Stimulated activated memory B cell treated with anti-CD40 and anti-IgM and Interleukin-4, amounts not matched to agents 10 μg/mL and 1 μg/mL and 100 μg/mL, for 72 hours (primary cell): Measurements from ENCODE around the gene INSIG2.
"Not testable (repeated sequence)": the region's sequence is repeated elsewhere in the genome, so short reads cannot be mapped to it uniquely, and the experiment has no call there.

Source experiments
- ATAC-seq: fragments of 150-1000 bp; cut with Tn5 transposase; 2 replicates; pipeline ENCODE4 v1.10.0; 2021
- H3K27ac Mint-ChIP-seq: one replicate; pipeline ENCODE4 v1.8.0; 2022; ENCODE audit warnings: mild to moderate bottlenecking, mixed read lengths
- H3K27me3 Mint-ChIP-seq: one replicate; pipeline ENCODE4 v1.8.0; 2022; ENCODE audit warnings: mixed read lengths
- H3K36me3 Mint-ChIP-seq: one replicate; pipeline ENCODE4 v1.8.0; 2022; ENCODE audit warnings: mixed read lengths
- H3K4me1 Mint-ChIP-seq: one replicate; pipeline ENCODE4 v1.8.0; 2022; ENCODE audit warnings: mixed read lengths
- H3K4me3 Mint-ChIP-seq: one replicate; pipeline ENCODE4 v1.8.0; 2022; ENCODE audit warnings: mild to moderate bottlenecking, moderate library complexity, mixed read lengths
- H3K9me3 Mint-ChIP-seq: one replicate; pipeline ENCODE4 v1.8.0; 2022; ENCODE audit warnings: mixed read lengths

INSIG2 gene

GRCh38 chr2:118085173-118086023 is 2.9 kb upstream of the INSIG2 start:
- no peaks in the 10 kb centered on the region for H3K9me3 Mint-ChIP-seq
- no peaks in the 10 kb centered on the region for H3K27me3 Mint-ChIP-seq
- H3K4me3 Mint-ChIP-seq, result no peak overlapping the region
- no peak overlapping the region for H3K27ac Mint-ChIP-seq
- no peak for ATAC-seq
- peaks cover 5% of the 10 kb centered on the region for H3K4me1 Mint-ChIP-seq
- no peaks in the 10 kb centered on the region for H3K36me3 Mint-ChIP-seq

GRCh38 chr2:118086024-118086633 is 2.1 kb upstream of the INSIG2 start:
- no peak overlapping the region for H3K27ac Mint-ChIP-seq
- no peaks in the 10 kb centered on the region for H3K27me3 Mint-ChIP-seq
- ATAC-seq, result no peak
- H3K4me3 Mint-ChIP-seq, result no peak overlapping the region
- no peaks in the 10 kb centered on the region for H3K9me3 Mint-ChIP-seq
- peaks cover 5% of the 10 kb centered on the region for H3K4me1 Mint-ChIP-seq
- no peaks in the 10 kb centered on the region for H3K36me3 Mint-ChIP-seq

- H3K27ac Mint-ChIP-seq, result no peak overlapping the region
- peaks cover 11% of the 10 kb centered on the region for H3K4me1 Mint-ChIP-seq
- no peaks in the 10 kb centered on the region for H3K27me3 Mint-ChIP-seq
- peaks cover 5% of the 10 kb centered on the region for H3K36me3 Mint-ChIP-seq
- peak overlapping the region; percentile 87 for H3K4me3 Mint-ChIP-seq
- no peaks in the 10 kb centered on the region for H3K9me3 Mint-ChIP-seq
- no peak for ATAC-seq
Observed at GRCh38 chr2:118089139-118089800, 999 bp downstream of the INSIG2 start.

- Mint-ChIP-seq H3K27ac (no peak overlapping the region), H3K4me1 (peaks cover 17% of the 10 kb centered on the region), H3K27me3 (no peaks in the 10 kb centered on the region), H3K4me3 (no peak overlapping the region), H3K9me3 (no peaks in the 10 kb centered on the region), H3K36me3 (peaks cover 5% of the 10 kb centered on the region)
- ATAC-seq, result no peak
Observed at GRCh38 chr2:118090387-118091139, 2.3 kb downstream of the INSIG2 start.

- peaks cover 21% of the 10 kb centered on the region for H3K4me1 Mint-ChIP-seq
- peaks cover 5% of the 10 kb centered on the region for H3K36me3 Mint-ChIP-seq
- H3K4me3 Mint-ChIP-seq, result no peak overlapping the region
- H3K27me3 Mint-ChIP-seq, result no peaks in the 10 kb centered on the region
- H3K9me3 Mint-ChIP-seq, result no peaks in the 10 kb centered on the region
- ATAC-seq, result no peak
- no peak overlapping the region for H3K27ac Mint-ChIP-seq
Observed at GRCh38 chr2:118091140-118091478, 2.8 kb downstream of the INSIG2 start.

- Mint-ChIP-seq H3K36me3 (peaks cover 6% of the 10 kb centered on the region), H3K4me3 (no peak overlapping the region), H3K4me1 (peaks cover 21% of the 10 kb centered on the region), H3K27me3 (no peaks in the 10 kb centered on the region), H3K27ac (no peak overlapping the region), H3K9me3 (no peaks in the 10 kb centered on the region)
- ATAC-seq, result no peak
Observed at GRCh38 chr2:118091631-118092030, 3.4 kb downstream of the INSIG2 start.

- not testable (repeated sequence) for H3K4me3 Mint-ChIP-seq, H3K27me3 Mint-ChIP-seq, H3K27ac Mint-ChIP-seq, ATAC-seq, H3K9me3 Mint-ChIP-seq
- Mint-ChIP-seq H3K4me1 (peaks cover 21% of the 10 kb centered on the region), H3K36me3 (peaks cover 24% of the 10 kb centered on the region)
Observed at GRCh38 chr2:118094102-118094501, 5.8 kb downstream of the INSIG2 start.

- H3K9me3 Mint-ChIP-seq, result no peaks in the 10 kb centered on the region
- no peak overlapping the region for H3K4me3 Mint-ChIP-seq
- H3K27ac Mint-ChIP-seq, result no peak overlapping the region
- peaks cover 21% of the 10 kb centered on the region for H3K4me1 Mint-ChIP-seq
- ATAC-seq, result no peak
- peaks cover 26% of the 10 kb centered on the region for H3K36me3 Mint-ChIP-seq
- no peaks in the 10 kb centered on the region for H3K27me3 Mint-ChIP-seq
Observed at GRCh38 chr2:118094503-118094902, 6.2 kb downstream of the INSIG2 start.

GRCh38 chr2:118095610-118096009 is 7.3 kb downstream of the INSIG2 start:
- no peak overlapping the region for H3K4me3 Mint-ChIP-seq
- peaks cover 37% of the 10 kb centered on the region for H3K36me3 Mint-ChIP-seq
- peaks cover 21% of the 10 kb centered on the region for H3K4me1 Mint-ChIP-seq
- H3K27me3 Mint-ChIP-seq, result no peaks in the 10 kb centered on the region
- no peak for ATAC-seq
- H3K9me3 Mint-ChIP-seq, result no peaks in the 10 kb centered on the region
- H3K27ac Mint-ChIP-seq, result no peak overlapping the region

GRCh38 chr2:118097657-118098056 is 9.4 kb downstream of the INSIG2 start:
- ATAC-seq, result no peak
- Mint-ChIP-seq H3K4me1 (peaks cover 17% of the 10 kb centered on the region), H3K9me3 (no peaks in the 10 kb centered on the region), H3K36me3 (peaks cover 45% of the 10 kb centered on the region), H3K27ac (no peak overlapping the region), H3K4me3 (no peak overlapping the region), H3K27me3 (no peaks in the 10 kb centered on the region)

- no peak overlapping the region for H3K27ac Mint-ChIP-seq
- ATAC-seq, result no peak
- H3K4me3 Mint-ChIP-seq, result no peak overlapping the region
- no peaks in the 10 kb centered on the region for H3K9me3 Mint-ChIP-seq
- H3K4me1 Mint-ChIP-seq, result peaks cover 15% of the 10 kb centered on the region
- no peaks in the 10 kb centered on the region for H3K27me3 Mint-ChIP-seq
- peaks cover 43% of the 10 kb centered on the region for H3K36me3 Mint-ChIP-seq
Observed at GRCh38 chr2:118098307-118099030, 10.2 kb downstream of the INSIG2 start.

GRCh38 chr2:118102433-118103082 is 14.3 kb downstream of the INSIG2 start:
- Mint-ChIP-seq H3K9me3 (no peaks in the 10 kb centered on the region), H3K27ac (no peak overlapping the region), H3K4me1 (peaks cover 16% of the 10 kb centered on the region), H3K27me3 (no peaks in the 10 kb centered on the region), H3K4me3 (no peak overlapping the region), H3K36me3 (peaks cover 62% of the 10 kb centered on the region)
- no peak for ATAC-seq

GRCh38 chr2:118103951-118104940 is 16.0 kb downstream of the INSIG2 start:
- peak overlapping the region; percentile 36 for H3K27ac Mint-ChIP-seq
- peak overlapping the region; percentile 27 for H3K4me3 Mint-ChIP-seq
- H3K4me1 Mint-ChIP-seq, result peaks cover 10% of the 10 kb centered on the region
- ATAC-seq, result peak; percentile 91
- H3K9me3 Mint-ChIP-seq, result no peaks in the 10 kb centered on the region
- no peaks in the 10 kb centered on the region for H3K27me3 Mint-ChIP-seq
- peaks cover 61% of the 10 kb centered on the region for H3K36me3 Mint-ChIP-seq
